Activated CD8-positive, alpha-beta memory T cell treated with anti-CD3 and anti-CD28 coated beads, Interleukin-2, amount 10 ng/mL, durations not matched to agents 7 days and 5 days (primary cell): ENCODE data around the gene ATP13A3. TPM values are rescaled to one million over a fixed set of nuclear protein-coding genes. Genes with fewer than 3 reads are reported as not detected.
A peak's percentile ranks its signal among the peaks of the same experiment; 100 is the strongest.

Source experiments
- ATAC-seq: fragments of 150-1000 bp; cut with Tn5 transposase; one replicate; pipeline ENCODE4 v1.10.0; 2021; ENCODE audit warnings: moderate library complexity
- CTCF ChIA-PET: fragments of 350-600 bp; sonication (Branson Sonifier 250); formaldehyde crosslinking; loops from one replicate; lab custom pipeline; 2021; ENCODE audit warnings: antibody characterized with exemption; lab: Charles Lee
- DNase-seq: peaks from one replicate; pipeline ENCODE4 v3.0.0-alpha.2; 2020
- H3K27ac Mint-ChIP-seq: one replicate; pipeline ENCODE4 v1.8.0; 2021; ENCODE audit warnings: mild to moderate bottlenecking, mixed read lengths
- H3K27me3 Mint-ChIP-seq: one replicate; pipeline ENCODE4 v1.8.0; 2021; ENCODE audit warnings: mixed read lengths
- H3K36me3 Mint-ChIP-seq: one replicate; pipeline ENCODE4 v1.8.0; 2021; ENCODE audit warnings: mild to moderate bottlenecking, mixed read lengths
- H3K4me1 Mint-ChIP-seq: one replicate; pipeline ENCODE4 v1.8.0; 2021; ENCODE audit warnings: mixed read lengths
- H3K4me3 Mint-ChIP-seq: one replicate; pipeline ENCODE4 v1.8.0; 2021; ENCODE audit warnings: mild to moderate bottlenecking, moderate library complexity, mixed read lengths
- H3K9me3 Mint-ChIP-seq: one replicate; pipeline ENCODE4 v1.8.0; 2022; ENCODE audit warnings: low read depth, mixed read lengths
- total RNA-seq, 2 experiments: library from RNA; stranded (reverse); gene quantifications; one replicate each; pipeline ENCODE4 v1.2.3, GENCODE V29; 2021

The ATP13A3 gene
- total RNA-seq, 2 experiments from 2014 or later, result 78.3 to 82.0 TPM

- Mint-ChIP-seq H3K36me3 (no peaks in the 10 kb centered on the region), H3K4me1 (peaks cover 13% of the 10 kb centered on the region), H3K27ac (no peak overlapping the region), H3K4me3 (no peak overlapping the region), H3K27me3 (peaks cover 44% of the 10 kb centered on the region), H3K9me3 (peaks cover 13% of the 10 kb centered on the region)
- ATAC-seq, result no peak
- CTCF ChIA-PET, result interaction anchor here (0.9 to 1.1 kb wide), 2 partner anchors 13 to 47 kb away, joined by 3 read pairs; no protein-coding TSS in a partner anchor
- DNase-seq, result no peak
Observed at GRCh38 chr3:194390835-194391234, 96.0 kb downstream of the ATP13A3 start.

DNA sequence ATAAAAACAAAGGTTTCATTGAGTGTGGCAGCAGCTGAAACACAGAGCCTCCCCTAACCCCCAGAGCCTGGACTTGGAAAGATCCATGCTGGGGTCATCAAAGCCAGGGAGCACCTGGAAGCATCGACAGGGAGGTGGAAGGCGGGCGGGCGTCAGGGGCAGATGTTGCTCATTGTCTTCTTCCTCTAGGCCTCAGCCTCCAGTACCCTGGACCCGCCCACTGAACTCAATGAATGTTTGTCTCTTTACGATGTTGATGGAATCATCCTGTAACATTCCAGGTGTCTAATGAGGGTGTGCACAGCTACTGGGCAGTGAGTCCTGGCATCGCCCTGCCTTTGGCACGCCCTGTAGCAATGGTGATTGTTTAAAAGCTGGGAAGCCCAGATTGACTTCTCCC, 97.5 kb downstream of the ATP13A3 start:
- Mint-ChIP-seq H3K36me3 (no peaks in the 10 kb centered on the region), H3K27me3 (peaks cover 29% of the 10 kb centered on the region), H3K9me3 (peaks cover 13% of the 10 kb centered on the region), H3K4me1 (no peaks in the 10 kb centered on the region), H3K4me3 (no peak overlapping the region), H3K27ac (no peak overlapping the region)
- CTCF ChIA-PET, result interaction anchor here (1.3 kb wide), 1 partner anchor 56 kb away, joined by 3 read pairs; no protein-coding TSS in a partner anchor
- DNase-seq (no peak), ATAC-seq (no peak)

GRCh38 chr3:194387926-194388418, 98.8 kb downstream of the ATP13A3 start:
- CTCF ChIA-PET, result interaction anchor here (1.2 kb wide), 1 partner anchor 44 kb away, joined by 3 read pairs; no protein-coding TSS in a partner anchor
- peaks cover 29% of the 10 kb centered on the region for H3K27me3 Mint-ChIP-seq

GRCh38 chr3:194387276-194387675, 99.5 kb downstream of the ATP13A3 start:
- DNase-seq (no peak), ATAC-seq (no peak)
- Mint-ChIP-seq H3K9me3 (peaks cover 13% of the 10 kb centered on the region), H3K27me3 (peaks cover 24% of the 10 kb centered on the region), H3K27ac (no peak overlapping the region), H3K4me3 (no peak overlapping the region), H3K4me1 (no peaks in the 10 kb centered on the region), H3K36me3 (no peaks in the 10 kb centered on the region)
- CTCF ChIA-PET, result interaction anchor here (1.2 kb wide), 1 partner anchor 44 kb away, joined by 3 read pairs; no protein-coding TSS in a partner anchor

More at GRCh38 chr3:194387926-194388418, 98.8 kb downstream of the ATP13A3 start:
- Mint-ChIP-seq H3K36me3 (no peaks in the 10 kb centered on the region), H3K27ac (no peak overlapping the region), H3K4me3 (no peak overlapping the region), H3K9me3 (peaks cover 13% of the 10 kb centered on the region), H3K4me1 (no peaks in the 10 kb centered on the region)
- ATAC-seq, result no peak
- DNase-seq, result no peak

GRCh38 chr3:194386648-194387047, 100.2 kb downstream of the ATP13A3 start:
- no peaks in the 10 kb centered on the region for H3K36me3 Mint-ChIP-seq
- no peak for ATAC-seq
- H3K4me1 Mint-ChIP-seq, result no peaks in the 10 kb centered on the region
- peaks cover 13% of the 10 kb centered on the region for H3K9me3 Mint-ChIP-seq
- H3K4me3 Mint-ChIP-seq, result no peak overlapping the region
- DNase-seq, result no peak
- CTCF ChIA-PET, result no interaction called here
- peaks cover 24% of the 10 kb centered on the region for H3K27me3 Mint-ChIP-seq
- no peak overlapping the region for H3K27ac Mint-ChIP-seq

GRCh38 chr3:194386066-194386465, 100.7 kb downstream of the ATP13A3 start:
- ATAC-seq, result no peak
- Mint-ChIP-seq H3K9me3 (peaks cover 11% of the 10 kb centered on the region), H3K4me1 (no peaks in the 10 kb centered on the region), H3K27ac (no peak overlapping the region), H3K4me3 (no peak overlapping the region), H3K36me3 (no peaks in the 10 kb centered on the region), H3K27me3 (peaks cover 18% of the 10 kb centered on the region)
- CTCF ChIA-PET, result no interaction called here
- peak; percentile 36 for DNase-seq

DNA sequence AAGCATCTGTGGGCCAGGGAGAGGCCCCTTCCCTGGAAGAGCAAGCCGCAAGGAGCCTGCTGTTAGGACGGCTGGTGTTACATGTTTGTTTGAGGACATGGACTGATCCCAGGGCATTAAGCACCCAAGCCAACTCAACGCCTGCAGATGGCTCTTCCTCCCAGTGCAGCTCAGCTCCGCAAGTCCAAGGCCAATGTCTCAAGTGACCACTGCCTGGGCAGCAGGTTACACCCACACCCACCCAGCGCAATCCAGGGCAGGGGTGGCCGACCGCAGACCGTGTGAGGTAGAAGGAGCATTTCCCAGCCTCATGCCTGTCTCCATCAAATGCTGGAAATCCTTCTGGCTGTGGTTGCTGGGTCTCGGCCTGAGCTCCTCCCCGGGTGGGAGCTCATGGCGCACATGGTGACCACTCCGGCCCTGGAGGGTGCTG, 102.2 kb downstream of the ATP13A3 start:
- ATAC-seq (no peak), DNase-seq (peak; percentile 30)
- CTCF ChIA-PET, result no interaction called here
- no peaks in the 10 kb centered on the region for H3K9me3 Mint-ChIP-seq
- no peak overlapping the region for H3K27ac Mint-ChIP-seq
- H3K4me1 Mint-ChIP-seq, result no peaks in the 10 kb centered on the region
- H3K4me3 Mint-ChIP-seq, result no peak overlapping the region
- peaks cover 9% of the 10 kb centered on the region for H3K27me3 Mint-ChIP-seq
- H3K36me3 Mint-ChIP-seq, result no peaks in the 10 kb centered on the region

GRCh38 chr3:194384156-194384555, 102.6 kb downstream of the ATP13A3 start:
- H3K27me3 Mint-ChIP-seq, result peaks cover 5% of the 10 kb centered on the region
- no peaks in the 10 kb centered on the region for H3K9me3 Mint-ChIP-seq
- CTCF ChIA-PET, result no interaction called here
- no peaks in the 10 kb centered on the region for H3K36me3 Mint-ChIP-seq
- ATAC-seq (no peak), DNase-seq (no peak)
- H3K27ac Mint-ChIP-seq, result no peak overlapping the region
- H3K4me3 Mint-ChIP-seq, result no peak overlapping the region
- no peaks in the 10 kb centered on the region for H3K4me1 Mint-ChIP-seq

DNA sequence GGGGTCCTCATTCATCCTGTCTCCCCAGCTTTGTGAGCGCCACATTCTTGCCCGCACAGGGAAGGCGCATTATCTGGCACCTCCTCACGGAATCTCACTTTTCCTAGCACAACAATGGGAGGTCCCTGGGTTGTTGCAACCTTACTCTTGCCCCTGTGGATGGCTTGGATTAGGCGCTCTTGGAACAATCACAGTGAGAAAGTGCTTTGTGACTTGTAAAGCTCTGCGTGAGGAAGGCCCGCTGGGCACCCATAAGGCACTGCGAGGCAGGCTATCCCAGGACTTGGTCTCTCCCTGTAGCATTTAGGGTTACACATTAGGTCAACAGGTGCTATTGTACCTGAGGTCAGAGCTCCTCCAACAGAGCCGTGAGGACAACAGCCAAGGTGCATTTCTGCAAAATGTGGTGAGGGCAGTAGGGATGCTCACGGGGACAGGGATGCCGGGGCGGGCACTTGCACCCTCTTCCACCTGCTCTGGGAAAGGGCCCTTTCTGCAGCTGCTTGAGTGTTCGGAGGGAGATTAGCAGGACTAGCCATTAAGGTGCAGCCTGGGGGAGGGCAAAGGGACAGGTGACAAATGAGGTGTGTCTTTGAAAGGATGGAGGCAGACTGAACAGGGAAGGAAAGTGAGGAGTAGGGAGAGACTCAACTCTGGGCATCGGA, 103.4 kb downstream of the ATP13A3 start:
- H3K4me3 Mint-ChIP-seq, result no peak overlapping the region
- no peak overlapping the region for H3K27ac Mint-ChIP-seq
- no peak for ATAC-seq
- no peak for DNase-seq
- H3K4me1 Mint-ChIP-seq, result no peaks in the 10 kb centered on the region
- H3K36me3 Mint-ChIP-seq, result no peaks in the 10 kb centered on the region
- peaks cover 5% of the 10 kb centered on the region for H3K27me3 Mint-ChIP-seq
- no peaks in the 10 kb centered on the region for H3K9me3 Mint-ChIP-seq
- CTCF ChIA-PET, result no interaction called here

- peaks cover 5% of the 10 kb centered on the region for H3K27me3 Mint-ChIP-seq
- H3K9me3 Mint-ChIP-seq, result no peaks in the 10 kb centered on the region
- no peak overlapping the region for H3K27ac Mint-ChIP-seq
- DNase-seq (no peak), ATAC-seq (no peak)
- H3K4me1 Mint-ChIP-seq, result no peaks in the 10 kb centered on the region
- H3K4me3 Mint-ChIP-seq, result no peak overlapping the region
- H3K36me3 Mint-ChIP-seq, result no peaks in the 10 kb centered on the region
- CTCF ChIA-PET, result interaction anchor here (1.1 kb wide), 1 partner anchor 40 kb away, joined by 3 read pairs; no protein-coding TSS in a partner anchor
Observed at GRCh38 chr3:194382892-194383223, 103.9 kb downstream of the ATP13A3 start.

- peaks cover 5% of the 10 kb centered on the region for H3K27me3 Mint-ChIP-seq
- CTCF ChIA-PET, result interaction anchor here (1.1 kb wide), 1 partner anchor 40 kb away, joined by 3 read pairs; no protein-coding TSS in a partner anchor
Observed at GRCh38 chr3:194382196-194382891, 104.5 kb downstream of the ATP13A3 start.

GRCh38 chr3:194381460-194381875, 105.3 kb downstream of the ATP13A3 start:
- Mint-ChIP-seq H3K27ac (no peak overlapping the region), H3K36me3 (no peaks in the 10 kb centered on the region), H3K27me3 (peaks cover 8% of the 10 kb centered on the region), H3K4me3 (no peak overlapping the region), H3K9me3 (no peaks in the 10 kb centered on the region), H3K4me1 (no peaks in the 10 kb centered on the region)
- DNase-seq (no peak), ATAC-seq (no peak)
- CTCF ChIA-PET, result interaction anchor here (1.1 kb wide), 1 partner anchor 16 kb away, joined by 4 read pairs; no protein-coding TSS in a partner anchor

More at GRCh38 chr3:194382196-194382891, 104.5 kb downstream of the ATP13A3 start:
- ATAC-seq (no peak), DNase-seq (no peak)
- Mint-ChIP-seq H3K4me3 (no peak overlapping the region), H3K36me3 (no peaks in the 10 kb centered on the region), H3K4me1 (no peaks in the 10 kb centered on the region), H3K27ac (no peak overlapping the region), H3K9me3 (no peaks in the 10 kb centered on the region)

- H3K9me3 Mint-ChIP-seq, result no peaks in the 10 kb centered on the region
- CTCF ChIA-PET, result no interaction called here
- peaks cover 11% of the 10 kb centered on the region for H3K27me3 Mint-ChIP-seq
- no peak overlapping the region for H3K4me3 Mint-ChIP-seq
- no peaks in the 10 kb centered on the region for H3K4me1 Mint-ChIP-seq
- H3K36me3 Mint-ChIP-seq, result no peaks in the 10 kb centered on the region
- no peak for ATAC-seq
- no peak overlapping the region for H3K27ac Mint-ChIP-seq
- no peak for DNase-seq
Observed at GRCh38 chr3:194380326-194380725, 106.5 kb downstream of the ATP13A3 start.
